Stimulated activated CD8-positive, alpha-beta memory T cell treated with anti-CD3 and anti-CD28 coated beads, Interleukin-4, amount 100 ng/mL, for 4 hours (primary cell): ENCODE results near the gene HSFX3.
"Not testable (repeated sequence)": the region's sequence is repeated elsewhere in the genome, so short reads cannot be mapped to it uniquely, and the experiment has no call there.

Source experiments
- DNase-seq, 2 donors: peaks; one replicate each; pipeline ENCODE4 v3.0.0-alpha.2; 2020; ENCODE audit warnings: low read depth in 2 of 2, low spot score in 1 of 2

Gene HSFX3, protein sequence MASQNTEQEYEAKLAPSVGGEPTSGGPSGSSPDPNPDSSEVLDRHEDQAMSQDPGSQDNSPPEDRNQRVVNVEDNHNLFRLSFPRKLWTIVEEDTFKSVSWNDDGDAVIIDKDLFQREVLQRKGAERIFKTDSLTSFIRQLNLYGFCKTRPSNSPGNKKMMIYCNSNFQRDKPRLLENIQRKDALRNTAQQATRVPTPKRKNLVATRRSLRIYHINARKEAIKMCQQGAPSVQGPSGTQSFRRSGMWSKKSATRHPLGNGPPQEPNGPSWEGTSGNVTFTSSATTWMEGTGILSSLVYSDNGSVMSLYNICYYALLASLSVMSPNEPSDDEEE

DNA sequence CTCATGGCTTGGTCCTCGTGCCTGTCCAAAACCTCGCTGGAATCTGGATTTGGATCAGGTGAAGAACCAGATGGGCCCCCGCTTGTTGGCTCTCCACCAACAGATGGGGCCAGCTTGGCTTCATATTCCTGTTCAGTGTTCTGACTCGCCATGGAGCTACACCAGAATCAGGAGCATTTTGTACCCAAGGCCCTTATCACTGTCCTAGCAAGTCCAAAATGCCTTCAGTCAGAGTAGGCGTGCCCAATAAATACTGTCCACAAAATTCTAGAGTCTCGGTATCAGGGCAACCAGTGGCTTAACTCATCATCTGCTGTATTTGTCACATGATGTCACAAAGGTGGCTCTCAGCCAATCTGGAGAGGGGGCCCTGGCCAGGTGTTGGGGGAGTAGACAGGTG is at the start of gene HSFX3:
HSFX3 (minus strand) TSS at position 224 of the 400 bp plus-strand sequence; CDS start at position 152, 72 bp downstream.
- not testable (repeated sequence) for DNase-seq

DNA sequence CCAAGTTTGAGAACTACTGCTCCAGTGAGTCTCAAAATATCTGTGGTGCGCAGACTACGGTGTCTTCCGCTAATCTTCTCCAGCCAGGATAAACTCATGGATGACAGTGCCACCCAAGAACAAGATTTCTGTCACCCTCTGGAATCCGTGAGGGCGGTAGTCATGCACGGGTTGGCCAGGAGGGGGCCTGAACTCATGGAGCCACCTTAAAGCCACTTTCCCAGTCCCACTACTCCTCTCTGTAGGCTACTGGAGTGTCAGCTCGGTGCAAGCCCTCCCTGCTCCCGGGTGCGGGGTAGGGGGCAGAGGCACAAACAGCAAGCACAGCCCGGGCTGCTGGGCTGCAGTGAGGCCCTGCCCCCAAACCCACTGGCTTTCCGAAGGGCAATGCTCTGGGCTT is 48.9 kb upstream of the HSFX3 start:
- DNase-seq = not testable (repeated sequence)

DNA sequence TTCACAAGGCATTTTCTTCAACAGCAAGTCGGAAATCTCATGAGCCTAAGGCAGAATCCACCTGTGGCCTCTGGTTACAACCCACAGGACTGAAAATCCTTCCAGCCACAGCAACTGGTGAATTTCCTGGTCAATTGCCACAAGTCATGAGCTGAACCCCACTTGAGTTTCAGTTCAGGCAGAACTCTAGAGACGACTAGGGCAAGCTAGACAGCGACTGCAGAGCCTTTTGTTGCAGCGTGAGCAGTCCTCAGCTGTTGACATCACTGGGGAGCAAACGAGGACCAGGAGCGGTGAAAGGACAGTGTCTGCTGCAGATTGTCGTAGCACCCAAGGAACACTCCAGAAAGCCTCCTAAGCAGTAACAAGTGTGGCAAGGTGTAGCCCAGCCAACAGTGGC is 46.2 kb upstream of the HSFX3 start:
- not testable (repeated sequence) for DNase-seq

DNA sequence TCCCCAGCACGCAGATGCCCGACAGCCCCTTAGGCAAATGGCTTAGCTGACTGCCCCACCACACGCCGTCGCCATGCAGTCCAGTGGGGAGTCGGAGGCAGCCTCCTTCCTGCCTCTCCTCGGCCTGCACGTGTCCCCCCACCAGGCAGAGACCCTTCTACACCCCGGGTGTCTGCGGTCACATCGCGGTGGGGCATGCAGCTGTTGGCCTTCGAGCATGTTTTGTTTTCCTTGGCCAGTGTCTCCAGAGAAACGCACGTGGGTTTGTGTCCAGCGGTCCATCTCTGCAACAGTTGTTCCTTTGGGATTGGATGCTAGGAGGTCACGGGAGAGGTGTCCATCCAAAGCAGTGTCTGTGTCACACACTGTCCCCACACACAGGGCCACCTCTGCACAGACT is 45.5 kb upstream of the HSFX3 start, which contains the start of gene HSFX2:
HSFX2 (minus strand) TSS at position 101 of the 400 bp plus-strand sequence. CDS start 614 bp downstream, outside the sequence.
- not testable (repeated sequence) for DNase-seq

DNA sequence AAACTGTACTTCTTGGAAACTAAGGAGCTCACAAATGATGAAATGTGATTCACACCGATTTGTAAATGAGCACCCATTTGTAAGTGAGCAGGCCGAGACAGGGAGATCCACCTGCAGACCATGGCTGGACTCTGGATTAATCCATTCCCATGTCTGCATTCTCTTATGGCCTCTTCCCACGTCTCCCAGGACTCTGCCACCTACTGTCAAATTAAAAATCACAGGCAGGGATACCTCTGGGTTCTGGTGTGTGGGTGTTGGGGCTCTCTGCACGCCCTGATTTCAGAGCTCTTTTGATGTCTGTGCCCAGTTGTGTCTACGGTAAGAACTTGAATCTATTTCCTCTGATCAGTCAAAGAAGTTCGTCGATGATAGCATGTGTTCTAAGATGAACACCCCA is 41.3 kb upstream of the HSFX3 start:
- DNase-seq = not testable (repeated sequence)

DNA sequence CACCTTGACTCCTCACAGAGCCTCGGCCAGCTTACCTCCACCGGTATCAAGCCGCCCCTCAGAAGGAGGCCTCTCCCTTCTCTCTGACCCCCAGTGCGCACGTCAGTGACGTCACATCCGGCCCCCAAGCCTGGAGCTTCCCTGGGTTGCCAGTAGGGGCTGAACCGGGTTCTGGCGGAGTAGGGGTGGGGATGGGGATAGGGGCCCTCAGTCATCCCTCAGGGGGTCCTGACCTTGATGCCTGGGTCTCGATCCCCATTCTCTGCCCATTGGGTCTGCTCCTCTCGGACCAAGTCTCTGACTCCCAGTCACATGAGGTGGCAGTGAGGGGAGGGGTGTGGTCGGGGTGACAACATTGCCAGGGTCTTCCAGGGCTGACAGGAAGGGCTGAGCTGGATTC is 37.6 kb upstream of the HSFX3 start, which contains the start of gene MAGEA9B:
MAGEA9B (minus strand) TSS at position 101 of the 400 bp plus-strand sequence. CDS start 4,280 bp downstream, outside the sequence.
- DNase-seq = not testable (repeated sequence)

DNA sequence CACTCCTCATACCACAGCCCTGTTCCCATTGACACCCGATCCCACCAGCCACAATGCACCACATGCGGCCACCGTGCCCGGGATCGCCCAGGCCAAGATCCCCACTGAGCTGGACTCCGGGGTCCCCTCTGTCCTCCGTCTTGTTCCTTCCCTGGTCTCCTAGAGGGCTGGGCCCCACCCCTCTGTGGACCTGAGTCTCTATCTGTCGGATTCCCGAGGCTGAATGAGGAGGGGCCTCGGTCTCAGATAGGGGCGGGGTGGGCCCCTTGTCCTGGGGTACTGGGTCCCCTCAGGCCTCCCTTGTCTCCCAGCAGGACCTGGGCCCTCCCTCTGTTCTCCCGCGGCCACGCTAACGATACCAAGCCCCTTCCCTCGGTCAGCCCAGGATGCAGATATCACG is 35.9 kb upstream of the HSFX3 start:
- not testable (repeated sequence) for DNase-seq

DNA sequence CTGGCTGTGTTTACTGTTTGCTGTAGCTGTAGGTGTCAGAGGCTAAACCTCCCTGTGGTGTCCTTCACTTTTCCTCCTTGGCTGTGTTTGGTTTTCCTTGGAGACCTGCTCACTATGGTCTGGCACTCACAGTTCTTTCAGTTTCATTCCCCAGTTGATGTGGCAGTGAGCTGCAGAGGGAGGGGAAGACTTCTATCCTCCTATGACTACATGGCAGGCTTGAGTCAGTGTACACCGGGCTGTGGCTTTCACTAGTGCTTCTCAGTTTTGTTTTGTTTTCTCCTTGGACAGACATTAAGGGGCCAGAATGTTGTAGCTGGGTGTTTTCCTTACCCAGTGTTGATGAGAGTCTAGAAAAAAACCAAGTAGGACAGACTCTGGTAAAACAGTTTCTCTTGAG is 23.7 kb upstream of the HSFX3 start:
- not testable (repeated sequence) for DNase-seq

DNA sequence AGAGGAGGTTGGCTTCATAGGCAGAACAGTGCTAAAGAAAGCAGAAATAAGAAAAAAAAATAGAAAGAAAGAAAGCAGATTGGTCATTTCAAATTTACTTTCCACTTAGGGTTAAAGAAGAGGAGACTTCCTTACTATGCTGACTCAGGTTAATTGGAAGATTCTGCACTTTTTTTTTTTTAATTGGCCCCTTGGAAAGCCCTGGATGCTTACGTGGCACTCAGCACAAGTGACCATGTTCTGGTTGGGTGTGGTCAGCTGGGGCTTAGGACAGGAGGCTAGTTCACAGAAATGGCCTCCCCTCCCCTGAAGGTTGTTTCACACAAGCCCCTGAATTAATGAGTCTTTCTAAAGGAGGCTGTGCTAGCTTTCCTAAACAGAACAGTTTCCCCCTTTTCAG is 23.0 kb upstream of the HSFX3 start:
- no peak for DNase-seq

DNA sequence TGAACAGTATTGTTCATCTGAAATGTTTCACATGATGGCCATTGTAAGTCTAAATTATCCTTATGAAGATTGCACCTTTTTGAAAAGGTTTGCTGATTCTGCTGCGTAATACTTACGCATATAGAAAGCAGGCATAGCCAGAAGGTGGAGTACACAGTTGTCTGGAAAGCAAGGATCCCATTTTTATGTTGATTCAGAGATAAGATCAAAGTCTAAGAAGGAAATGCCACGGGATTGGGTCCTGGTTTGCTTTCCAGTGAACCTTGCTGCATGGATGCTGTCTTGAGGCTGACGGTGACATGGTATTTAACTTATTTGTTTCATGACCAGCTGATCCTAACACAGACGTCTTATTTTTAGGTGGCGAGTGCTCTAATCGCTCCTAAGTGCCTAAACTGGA is 22.0 kb upstream of the HSFX3 start:
- no peak for DNase-seq

DNA sequence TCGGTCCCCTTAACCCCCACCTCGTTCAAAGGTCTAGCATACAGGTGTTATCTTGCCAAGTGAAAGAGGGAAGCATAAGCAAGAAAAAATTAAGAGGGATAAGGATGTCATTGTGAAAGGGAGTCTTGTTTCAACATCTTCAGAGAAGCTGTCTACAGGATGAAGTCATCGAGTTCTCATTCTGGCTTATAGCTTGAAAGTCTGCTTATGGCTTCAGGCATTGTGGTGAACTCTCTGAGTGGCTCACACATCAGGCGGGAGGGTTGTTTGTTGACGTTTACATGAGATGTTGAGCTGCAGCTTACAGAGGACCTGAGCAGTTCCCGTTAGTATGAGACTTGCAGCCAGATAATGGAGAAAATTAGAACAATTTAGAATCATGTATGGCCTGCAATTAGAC is 20.9 kb upstream of the HSFX3 start:
- DNase-seq = no peak

DNA sequence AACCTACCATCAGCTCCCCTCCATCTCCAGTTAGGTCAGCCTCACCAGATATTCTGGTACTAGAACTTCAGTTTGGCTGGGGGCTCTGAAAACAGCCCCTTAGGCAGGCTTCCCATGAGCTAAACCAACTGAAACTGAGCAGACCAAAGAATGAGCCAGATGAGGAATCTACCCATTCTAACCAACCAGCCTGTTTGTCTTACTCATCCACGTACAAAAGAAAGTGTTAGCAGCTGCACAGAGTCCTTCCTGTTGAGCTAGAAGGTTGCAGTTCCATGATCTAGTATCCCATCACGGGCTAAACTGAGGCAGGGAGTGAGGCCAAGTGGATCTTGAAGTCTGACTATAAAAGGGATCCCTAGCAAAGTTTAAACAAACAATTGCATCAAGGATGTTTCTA is 20.0 kb upstream of the HSFX3 start:
- no peak for DNase-seq

DNA sequence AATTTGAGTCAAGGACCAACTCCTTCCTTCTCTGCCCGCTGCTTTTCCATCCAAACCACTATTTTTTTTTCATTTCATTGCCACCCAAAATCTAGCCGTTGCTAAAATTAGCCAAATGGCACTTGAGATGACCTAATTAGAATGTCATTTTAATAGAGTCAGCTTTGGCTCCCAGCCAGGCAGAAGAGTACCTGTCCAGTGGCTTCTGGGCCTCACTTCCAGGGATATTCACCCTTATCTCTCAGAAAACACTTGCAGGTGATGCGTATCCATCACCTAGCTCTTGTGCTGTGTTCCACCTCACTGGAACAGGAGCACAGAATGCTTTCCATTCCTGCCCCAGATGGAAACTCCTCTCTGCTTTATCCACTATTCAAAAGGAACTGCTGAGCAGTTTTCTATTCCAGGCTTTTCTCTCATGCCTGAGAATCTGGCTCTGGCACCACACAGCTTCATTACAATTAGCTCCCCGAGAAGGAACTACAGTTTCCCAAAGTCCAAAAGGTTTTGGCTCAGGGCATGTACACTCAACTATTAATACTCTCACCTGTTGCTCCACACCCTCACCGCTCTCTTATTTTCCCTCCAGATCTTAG is 19.1 kb upstream of the HSFX3 start:
- no peak for DNase-seq

DNA sequence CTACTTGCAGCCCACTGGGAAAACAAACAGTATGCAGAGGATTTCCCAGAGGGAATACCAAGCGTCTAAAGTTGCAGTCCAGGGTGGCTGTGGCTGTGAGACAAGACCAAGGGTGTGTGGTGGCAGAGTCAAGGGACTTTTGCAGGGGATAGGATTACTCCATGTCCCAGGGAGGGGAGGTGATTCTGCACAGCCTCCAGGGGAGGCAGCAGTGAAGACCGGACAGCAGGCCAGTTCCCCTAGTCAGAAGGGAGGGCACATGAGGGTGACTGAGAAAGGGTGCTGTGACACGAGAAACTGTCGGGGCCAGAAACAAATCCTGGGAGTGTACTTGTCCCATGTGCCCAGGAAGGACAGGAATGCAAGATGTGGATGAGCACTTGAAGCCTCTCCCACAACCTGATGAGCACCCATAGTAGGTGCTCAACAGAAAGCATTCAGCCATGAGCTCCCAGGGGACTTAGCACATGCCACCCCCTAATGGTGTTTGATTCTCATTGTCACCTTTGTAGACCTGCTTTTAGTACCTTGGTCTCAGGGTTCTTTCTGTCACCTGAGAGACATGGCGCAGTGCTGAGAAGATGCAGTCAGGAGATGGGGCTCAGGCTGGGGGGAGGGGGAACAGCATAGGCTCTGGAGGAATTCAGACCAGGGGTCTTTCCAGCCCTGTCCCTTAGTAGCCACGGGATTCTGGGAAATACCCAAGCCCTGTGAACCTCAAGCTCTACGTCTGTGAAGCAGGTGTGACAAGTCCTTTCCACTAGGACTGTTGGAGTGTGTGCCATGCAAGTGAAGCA is 18.1 kb upstream of the HSFX3 start:
- DNase-seq = no peak

DNA sequence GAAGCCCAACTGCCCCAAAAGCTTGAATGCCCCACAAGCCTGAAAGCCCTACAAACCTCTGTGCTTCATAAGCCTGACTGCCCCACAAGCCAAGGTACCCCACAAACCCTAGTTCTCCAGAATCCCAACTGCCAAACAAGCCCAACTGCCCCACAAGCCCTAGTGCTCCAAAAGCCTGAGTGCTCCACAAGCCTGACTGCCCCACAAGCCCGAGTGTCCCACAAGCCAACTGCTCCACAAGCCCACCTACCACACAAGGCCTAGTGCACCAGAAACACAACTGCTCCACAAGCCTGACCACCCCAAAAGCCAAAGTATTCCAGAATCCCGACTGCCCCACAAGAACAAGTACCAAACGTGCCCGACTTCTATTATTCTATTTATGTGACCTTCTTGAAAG is 13.6 kb upstream of the HSFX3 start:
- no peak for DNase-seq

DNA sequence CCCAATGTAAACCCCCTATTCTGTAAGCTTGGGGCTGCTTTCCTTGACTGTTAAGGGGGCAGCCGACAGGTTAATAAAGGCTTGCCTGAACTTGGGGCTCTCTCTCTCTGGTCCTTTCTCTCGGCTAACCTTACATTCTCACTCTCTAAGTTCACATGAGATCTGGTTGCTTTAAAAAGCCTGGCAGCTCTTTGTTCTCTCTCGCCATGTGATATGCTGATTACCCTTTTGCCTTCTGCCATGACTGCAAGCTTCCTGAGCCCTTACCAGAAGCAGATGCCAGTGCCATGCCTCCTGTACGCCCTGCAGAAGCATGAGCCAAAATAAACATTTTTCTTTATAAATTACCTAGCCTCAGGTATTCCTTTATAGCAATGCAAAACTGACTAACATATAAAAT is 5.5 kb upstream of the HSFX3 start:
- not testable (repeated sequence) for DNase-seq

DNA sequence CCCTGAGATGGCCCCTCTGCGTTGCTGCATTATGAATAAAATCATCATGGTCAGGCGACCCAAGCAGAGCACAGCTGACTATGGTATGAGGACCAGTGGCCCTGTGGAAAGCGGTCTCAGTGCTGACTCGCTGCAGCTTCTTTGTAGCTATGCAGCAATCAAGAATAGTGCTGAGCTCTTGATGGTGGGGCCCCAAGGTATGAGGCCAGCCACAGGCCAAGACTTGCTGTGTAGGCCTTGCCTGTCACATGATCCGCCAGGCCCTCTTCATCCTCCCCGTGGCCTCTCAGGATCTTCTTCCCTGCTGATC is 2.2 kb upstream of the HSFX3 start:
- DNase-seq = not testable (repeated sequence)

DNA sequence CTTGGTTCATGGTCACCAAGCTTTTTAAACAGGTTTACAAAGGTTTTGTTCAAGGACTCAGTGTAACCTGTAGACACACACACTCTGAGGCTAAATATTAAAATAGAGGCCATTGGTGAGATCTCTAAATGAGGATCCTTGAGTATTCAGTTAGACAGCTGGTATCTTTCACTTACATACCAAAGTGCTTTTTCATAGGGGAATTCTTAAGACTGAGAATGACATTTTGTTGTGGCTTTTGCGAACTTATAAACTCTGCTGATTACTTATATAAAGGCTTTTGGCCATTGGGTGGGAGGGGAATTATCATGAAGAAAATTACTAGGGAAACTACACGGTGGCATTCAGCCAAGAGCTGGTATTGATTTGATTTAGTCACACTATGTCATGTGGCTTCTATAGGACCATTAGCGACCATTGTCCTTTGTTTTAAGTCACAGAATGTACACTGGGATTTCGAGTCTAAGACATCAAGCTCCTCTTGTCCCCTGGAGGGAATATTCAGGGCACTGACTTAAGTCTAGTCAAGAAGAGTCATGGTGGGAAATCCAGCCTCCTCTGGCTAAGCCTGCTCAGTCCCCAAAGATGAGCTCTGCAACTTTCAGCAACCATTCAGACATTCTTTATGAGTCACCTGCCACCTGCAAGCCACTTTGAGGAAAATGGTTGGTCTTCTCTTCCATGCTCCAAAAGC is 1.7 kb upstream of the HSFX3 start:
- DNase-seq = not testable (repeated sequence)

DNA sequence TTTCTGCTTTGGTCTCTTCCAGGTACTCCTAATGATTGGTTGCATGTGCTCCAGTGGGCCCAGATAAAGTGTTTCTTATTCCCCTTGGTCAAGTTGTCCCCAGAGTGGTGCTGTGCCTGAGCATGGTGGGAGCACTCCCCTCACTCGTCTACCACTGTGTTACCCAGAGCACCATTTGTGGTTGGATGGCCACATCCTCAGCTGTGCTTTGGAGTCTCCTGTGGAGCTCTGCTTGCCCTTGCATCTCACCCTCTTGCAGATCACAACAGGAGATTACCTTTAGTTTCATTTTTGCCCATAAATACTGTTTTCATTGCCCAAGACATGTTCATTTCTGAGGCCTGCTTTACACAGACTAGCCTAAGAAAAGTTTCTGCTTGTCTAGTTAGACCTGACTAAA is 730 bp upstream of the HSFX3 start:
- DNase-seq = not testable (repeated sequence)

DNA sequence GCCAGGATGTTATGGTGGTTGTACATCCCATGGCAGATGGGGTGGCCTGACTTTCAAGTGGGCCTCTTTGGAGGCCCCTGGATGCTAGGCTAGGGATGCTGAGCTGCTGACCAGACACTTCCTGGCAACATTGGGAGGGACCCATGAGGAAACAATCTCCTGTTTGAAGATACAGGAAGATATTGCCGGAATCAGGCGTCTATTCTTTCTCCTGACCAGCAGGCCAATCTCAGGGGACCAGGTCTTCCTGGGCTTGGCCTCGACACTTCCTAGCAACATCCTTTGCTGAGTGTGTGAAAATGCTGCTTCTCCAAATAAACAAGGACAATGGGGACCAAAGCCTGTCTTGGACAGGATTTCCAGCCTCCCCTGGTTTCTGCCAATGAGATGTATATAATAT is 1.9 kb downstream of the HSFX3 start:
- DNase-seq = not testable (repeated sequence)

DNA sequence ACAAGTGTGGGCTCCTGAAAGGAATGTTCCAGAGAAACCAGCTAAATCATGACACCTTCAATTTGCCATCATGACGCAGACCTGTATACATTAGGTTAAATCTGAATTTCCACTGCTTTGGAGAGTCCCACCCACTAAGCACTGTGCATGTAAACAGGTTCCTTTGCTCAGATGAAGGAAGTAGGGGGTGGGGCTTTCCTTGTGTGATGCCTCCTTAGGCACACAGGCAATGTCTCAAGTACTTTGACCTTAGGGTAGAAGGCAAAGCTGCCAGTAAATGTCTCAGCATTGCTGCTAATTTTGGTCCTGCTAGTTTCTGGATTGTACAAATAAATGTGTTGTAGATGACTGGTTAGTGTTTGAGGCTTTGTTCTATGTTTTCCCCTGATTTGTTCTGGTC is 2.8 kb downstream of the HSFX3 start:
- not testable (repeated sequence) for DNase-seq
